Astrocyte of the spinal cord (primary cell): ENCODE results near the gene ATP13A3.

ENCODE experiments used
- DNase-seq: peaks from one replicate; pipeline ENCODE4 v3.0.0; 2011; ENCODE audit warnings: low read depth, low spot score
- H3K4me3 ChIP-seq: 2 replicates; pipeline ENCODE4 v1.5.1; 2011; ENCODE audit warnings: low read depth, mild to moderate bottlenecking, low read length, moderate library complexity
- CTCF ChIP-seq: IDR thresholded peaks from 2 replicates; pipeline ENCODE4 v1.5.1; 2012; ENCODE audit warnings: low read depth, mild to moderate bottlenecking, low read length, inconsistent platforms
- in situ Hi-C: cut with HindIII; loops from 2 replicates; pipeline ENCODE4 v1.10.0; 2017; ENCODE audit warnings: low sequenced_read_pairs

ATP13A3 gene

GRCh38 chr3:194508491-194509453 lies 22.0 kb upstream of the ATP13A3 start:
- no peak for TF ChIP-seq CTCF
- in situ Hi-C loops, result no loop called here
- H3K4me3 ChIP-seq, result no peak overlapping the region
- DNase-seq, result no peak

- TF ChIP-seq CTCF, result no peak
- no peak for DNase-seq
- in situ Hi-C loops, result no loop called here
- no peak overlapping the region for H3K4me3 ChIP-seq
Observed at GRCh38 chr3:194507571-194507970, 20.8 kb upstream of the ATP13A3 start.

- H3K4me3 ChIP-seq, result no peak overlapping the region
- in situ Hi-C loops, result no loop called here
- DNase-seq, result no peak
- TF ChIP-seq CTCF, result no peak
Observed at GRCh38 chr3:194505791-194506415, 19.1 kb upstream of the ATP13A3 start.

- DNase-seq, result no peak
- TF ChIP-seq CTCF, result no peak
- H3K4me3 ChIP-seq, result no peak overlapping the region
- in situ Hi-C loops, result no loop called here
Observed at GRCh38 chr3:194504861-194505260, 18.1 kb upstream of the ATP13A3 start.

GRCh38 chr3:194504146-194504545 lies 17.3 kb upstream of the ATP13A3 start:
- no peak for TF ChIP-seq CTCF
- DNase-seq, result no peak
- in situ Hi-C loops, result no loop called here
- H3K4me3 ChIP-seq, result no peak overlapping the region

GRCh38 chr3:194503081-194503531 lies 16.3 kb upstream of the ATP13A3 start:
- in situ Hi-C loops, result no loop called here
- no peak for TF ChIP-seq CTCF
- no peak for DNase-seq
- H3K4me3 ChIP-seq, result no peak overlapping the region
